HG03039 (cell line): ENCODE results near the gene CLSTN2.

Source experiments
- ATAC-seq: cut with Tn5 transposase; IDR thresholded peaks from one replicate; pipeline ENCODE4 v1.9.1; 2021; ENCODE audit warnings: mild to moderate bottlenecking, moderate library complexity; ENCODE audit not compliant: unreplicated experiment

The CLSTN2 gene

GRCh38 chr3:139941580-139941979 lies 6.6 kb downstream of the CLSTN2 start:
- ATAC-seq: no peak

- no peak for ATAC-seq
These were observed 9.4 kb downstream of the CLSTN2 start for GRCh38 chr3:139944256-139944910.

GRCh38 chr3:139945386-139945785 lies 10.4 kb downstream of the CLSTN2 start:
- ATAC-seq: no peak

- no peak for ATAC-seq
These were observed 11.0 kb downstream of the CLSTN2 start for GRCh38 chr3:139945942-139946341.

- no peak for ATAC-seq
These were observed 13.5 kb downstream of the CLSTN2 start for GRCh38 chr3:139948467-139948866.

GRCh38 chr3:139948898-139949297 lies 13.9 kb downstream of the CLSTN2 start:
- no peak for ATAC-seq

GRCh38 chr3:139953131-139953910 lies 18.3 kb downstream of the CLSTN2 start:
- no peak for ATAC-seq

- no peak for ATAC-seq
These were observed 19.3 kb downstream of the CLSTN2 start for GRCh38 chr3:139954146-139954860.

- ATAC-seq: no peak
These were observed 22.9 kb downstream of the CLSTN2 start for GRCh38 chr3:139957844-139958243.

GRCh38 chr3:139969386-139969785 lies 34.4 kb downstream of the CLSTN2 start:
- no peak for ATAC-seq

- ATAC-seq: no peak
These were observed 35.5 kb downstream of the CLSTN2 start for GRCh38 chr3:139970526-139970925.

- no peak for ATAC-seq
These were observed 39.9 kb downstream of the CLSTN2 start for GRCh38 chr3:139974809-139975425.

- ATAC-seq: no peak
These were observed 40.8 kb downstream of the CLSTN2 start for GRCh38 chr3:139975594-139976365.

GRCh38 chr3:139978966-139979365 lies 44.0 kb downstream of the CLSTN2 start:
- ATAC-seq: no peak

- ATAC-seq: no peak
These were observed 45.0 kb downstream of the CLSTN2 start for GRCh38 chr3:139979991-139980390.

- ATAC-seq: no peak
These were observed 47.4 kb downstream of the CLSTN2 start for GRCh38 chr3:139982404-139982803.

- no peak for ATAC-seq
These were observed 50.6 kb downstream of the CLSTN2 start for GRCh38 chr3:139985576-139985975.

GRCh38 chr3:139987908-139988307 lies 52.9 kb downstream of the CLSTN2 start:
- no peak for ATAC-seq

- ATAC-seq: no peak
These were observed 53.6 kb downstream of the CLSTN2 start for GRCh38 chr3:139988472-139989156.

GRCh38 chr3:139994891-139995290 lies 59.9 kb downstream of the CLSTN2 start:
- no peak for ATAC-seq
